Sigmoid colon (tissue), 4 donors: ENCODE measurements around the gene TMEM140.
A peak's percentile ranks its signal among the peaks of the same experiment; 100 is the strongest.

ENCODE experiments used
- EP300 ChIP-seq, 4 donors: sonication (generic); formaldehyde crosslinking; IDR thresholded peaks; one replicate each; pipeline ENCODE4 v1.6.1; 2017; ENCODE audit warnings: antibody characterized with exemption in 4 of 4
- POLR2A ChIP-seq, 2 donors: fragments of 450-650 bp; IDR thresholded peaks; one replicate each; pipeline ENCODE4 v1.6.1; 2016; ENCODE audit warnings: antibody characterized with exemption in 2 of 2, mild to moderate bottlenecking in 2 of 2, moderate library complexity in 2 of 2
- POLR2AphosphoS5 ChIP-seq, 4 donors: sonication (generic); formaldehyde crosslinking; IDR thresholded peaks; one replicate each; pipeline ENCODE4 v1.6.1; 2017; ENCODE audit warnings: antibody characterized with exemption in 4 of 4
- TF ChIP-seq, protein P1 (sequence below), 4 experiments: fragments of 450-650 bp in 3 of 4; fragments of 200-600 bp in 1 of 4; IDR thresholded peaks; one replicate each; pipeline ENCODE4 v1.5.1; 2016 to 2019; ENCODE audit warnings: antibody characterized with exemption in 4 of 4, mild to moderate bottlenecking in 3 of 4, moderate library complexity in 2 of 4

DNA sequence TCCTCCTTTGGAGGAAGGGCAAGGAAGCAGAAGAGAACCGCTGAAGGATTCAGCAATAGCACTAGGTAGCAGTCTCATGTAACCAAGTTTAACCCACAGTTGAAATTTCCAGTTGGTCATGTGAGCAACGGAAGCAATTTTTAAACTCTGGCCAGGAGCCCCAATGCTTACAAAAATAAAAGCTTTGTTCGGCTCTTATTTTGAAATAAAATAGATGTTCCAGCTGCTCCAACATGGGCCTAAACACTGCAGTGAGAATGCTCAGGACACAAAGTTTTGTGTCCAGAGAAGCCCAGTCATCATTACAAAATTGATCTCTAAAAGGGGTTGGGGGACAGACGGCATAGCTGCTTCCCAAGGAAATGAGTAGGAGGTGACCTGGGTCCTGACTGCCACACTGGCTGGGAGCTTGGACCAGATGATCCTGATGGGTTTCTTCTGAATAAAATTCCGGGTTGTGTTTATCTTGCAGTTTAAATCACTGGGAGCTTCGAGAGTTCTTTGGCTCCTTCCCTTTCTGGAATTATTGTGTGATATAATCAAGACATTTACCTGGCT is 452 bp upstream of the TMEM140 start:
- TF ChIP-seq, protein P1, sequence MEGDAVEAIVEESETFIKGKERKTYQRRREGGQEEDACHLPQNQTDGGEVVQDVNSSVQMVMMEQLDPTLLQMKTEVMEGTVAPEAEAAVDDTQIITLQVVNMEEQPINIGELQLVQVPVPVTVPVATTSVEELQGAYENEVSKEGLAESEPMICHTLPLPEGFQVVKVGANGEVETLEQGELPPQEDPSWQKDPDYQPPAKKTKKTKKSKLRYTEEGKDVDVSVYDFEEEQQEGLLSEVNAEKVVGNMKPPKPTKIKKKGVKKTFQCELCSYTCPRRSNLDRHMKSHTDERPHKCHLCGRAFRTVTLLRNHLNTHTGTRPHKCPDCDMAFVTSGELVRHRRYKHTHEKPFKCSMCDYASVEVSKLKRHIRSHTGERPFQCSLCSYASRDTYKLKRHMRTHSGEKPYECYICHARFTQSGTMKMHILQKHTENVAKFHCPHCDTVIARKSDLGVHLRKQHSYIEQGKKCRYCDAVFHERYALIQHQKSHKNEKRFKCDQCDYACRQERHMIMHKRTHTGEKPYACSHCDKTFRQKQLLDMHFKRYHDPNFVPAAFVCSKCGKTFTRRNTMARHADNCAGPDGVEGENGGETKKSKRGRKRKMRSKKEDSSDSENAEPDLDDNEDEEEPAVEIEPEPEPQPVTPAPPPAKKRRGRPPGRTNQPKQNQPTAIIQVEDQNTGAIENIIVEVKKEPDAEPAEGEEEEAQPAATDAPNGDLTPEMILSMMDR (IDR thresholded peaks at IDR 0.05), result no peak
- TF ChIP-seq POLR2A (IDR thresholded peaks at IDR 0.05) (no peak), EP300 (IDR thresholded peaks at IDR 0.05) (peak in 2 of 4 donors; percentile 22 to 59), POLR2AphosphoS5 (IDR thresholded peaks at IDR 0.05) (peak; percentile 4 to 69 (median 24))
